Nucleus accumbens (tissue), 56 donors: ENCODE measurements around the gene COL4A1.

Experiments used
- DNase-seq, 56 donors: peaks; one replicate each; lab custom pipeline; 2025; lab: John Stamatoyannopoulos, UW

COL4A1 gene

DNA sequence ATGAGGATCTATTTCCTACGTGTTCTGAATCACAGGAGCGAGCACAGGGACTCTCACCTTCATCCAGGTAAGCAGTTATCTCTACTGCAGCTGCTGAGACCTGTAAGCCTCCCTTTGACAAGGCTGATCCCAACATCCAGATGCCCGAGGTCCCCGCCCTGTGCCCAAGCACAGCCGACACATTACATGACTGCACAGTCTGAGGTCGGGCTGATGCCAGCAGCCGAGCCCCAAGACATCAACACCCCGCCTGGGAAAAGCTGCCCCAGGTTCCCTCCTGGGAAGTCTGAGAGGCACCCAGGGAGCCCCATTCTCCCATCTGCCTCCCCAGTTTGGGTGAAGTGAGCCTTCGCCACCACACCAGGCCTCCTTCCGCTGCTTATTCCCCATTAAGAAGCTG lies 95.9 kb downstream of the COL4A1 start:
- no peak for DNase-seq

GRCh38 chr13:110210604-110210985 lies 96.4 kb downstream of the COL4A1 start:
- DNase-seq, result no peak

GRCh38 chr13:110209950-110210603 lies 96.9 kb downstream of the COL4A1 start:
- DNase-seq, result no peak

DNA sequence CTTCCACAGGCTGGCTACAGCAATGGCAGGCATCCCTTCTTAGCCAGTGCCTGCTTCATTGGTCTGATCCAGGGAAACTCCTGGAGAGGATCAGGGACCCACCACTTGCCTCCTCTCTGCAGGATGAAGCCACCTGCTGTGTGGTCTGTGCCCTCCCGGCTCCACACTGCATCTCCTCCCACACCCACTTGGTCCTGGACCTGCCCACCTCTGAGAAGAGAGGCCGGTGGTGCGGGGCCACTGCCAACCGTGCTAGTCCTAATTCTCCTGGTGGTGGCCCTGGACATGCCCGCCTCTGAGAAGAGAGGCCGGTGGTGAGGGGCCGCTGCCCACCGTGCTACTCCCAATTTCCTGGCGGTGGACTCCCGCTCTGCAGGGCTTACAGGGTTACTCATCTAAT lies 98.8 kb downstream of the COL4A1 start:
- no peak for DNase-seq

DNA sequence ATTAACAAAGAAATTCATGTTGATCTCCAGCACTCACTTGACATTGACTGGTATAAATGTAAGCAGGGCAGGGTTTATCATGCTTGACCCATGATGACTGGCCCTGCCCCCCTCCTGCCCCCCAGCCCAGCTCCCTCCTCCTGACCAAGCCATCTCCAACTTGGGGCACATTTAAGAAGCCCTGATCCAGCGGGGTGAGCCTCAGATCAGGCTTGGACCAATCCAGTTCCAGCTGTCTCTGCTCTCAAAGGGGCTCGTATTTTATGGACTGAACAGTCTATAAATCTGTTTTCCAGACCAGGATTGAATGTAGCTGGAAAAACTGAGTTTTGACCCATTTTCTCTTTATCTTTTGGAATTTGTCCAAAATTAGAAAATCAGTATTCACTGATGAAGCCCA lies 100.0 kb downstream of the COL4A1 start:
- no peak for DNase-seq

GRCh38 chr13:110206185-110206584 lies 100.8 kb downstream of the COL4A1 start:
- DNase-seq, result no peak

- no peak for DNase-seq
These were observed 105.8 kb downstream of the COL4A1 start for GRCh38 chr13:110201114-110201513.

- no peak for DNase-seq
These were observed 106.6 kb downstream of the COL4A1 start for GRCh38 chr13:110200276-110200870.

- no peak for DNase-seq
These were observed 107.7 kb downstream of the COL4A1 start for GRCh38 chr13:110199046-110199831.

GRCh38 chr13:110197471-110197870 lies 109.5 kb downstream of the COL4A1 start:
- no peak for DNase-seq

DNA sequence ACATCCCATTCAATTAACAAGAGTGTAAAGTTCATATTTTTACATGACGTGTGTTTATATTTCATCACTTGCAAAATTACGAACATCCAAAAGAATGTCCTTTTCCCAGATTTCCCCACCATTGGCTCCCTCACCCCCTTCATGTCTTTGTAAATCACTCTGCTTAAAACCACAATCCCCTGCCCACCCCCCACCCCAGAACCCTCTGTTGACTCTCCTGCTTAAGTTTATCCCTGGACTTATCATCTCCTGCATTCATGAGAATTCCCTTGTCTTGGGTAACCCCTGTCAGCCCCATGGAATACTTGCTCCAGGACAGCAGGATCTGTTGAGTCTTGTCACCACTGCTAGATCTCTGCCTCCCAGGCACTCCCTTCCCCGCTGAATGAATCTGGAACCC lies 109.9 kb downstream of the COL4A1 start:
- no peak for DNase-seq

- no peak for DNase-seq
These were observed 111.1 kb downstream of the COL4A1 start for GRCh38 chr13:110195547-110196485.

- no peak for DNase-seq
These were observed 112.5 kb downstream of the COL4A1 start for GRCh38 chr13:110194451-110194850.

DNA sequence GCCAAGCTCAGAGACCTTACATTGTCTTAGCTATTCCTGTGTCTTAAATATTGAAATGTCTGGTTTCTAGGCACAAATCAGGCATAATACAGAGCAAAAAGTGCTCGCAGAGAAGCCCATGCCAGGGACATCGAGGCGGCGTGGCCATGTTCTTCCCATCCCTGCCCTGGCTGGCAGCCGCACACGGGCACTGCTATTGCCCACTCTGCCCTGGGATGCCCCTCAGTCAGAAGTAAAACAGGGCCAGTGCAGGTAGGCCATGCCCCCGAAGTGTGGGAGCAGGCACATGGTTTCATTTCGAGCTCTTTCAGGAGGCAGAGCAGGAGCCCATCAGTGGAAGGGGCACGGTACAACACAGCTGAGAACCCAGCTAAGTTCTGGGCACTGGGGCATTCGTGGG lies 113.5 kb downstream of the COL4A1 start:
- DNase-seq, result no peak

GRCh38 chr13:110192472-110192871 lies 114.5 kb downstream of the COL4A1 start:
- DNase-seq, result no peak

DNA sequence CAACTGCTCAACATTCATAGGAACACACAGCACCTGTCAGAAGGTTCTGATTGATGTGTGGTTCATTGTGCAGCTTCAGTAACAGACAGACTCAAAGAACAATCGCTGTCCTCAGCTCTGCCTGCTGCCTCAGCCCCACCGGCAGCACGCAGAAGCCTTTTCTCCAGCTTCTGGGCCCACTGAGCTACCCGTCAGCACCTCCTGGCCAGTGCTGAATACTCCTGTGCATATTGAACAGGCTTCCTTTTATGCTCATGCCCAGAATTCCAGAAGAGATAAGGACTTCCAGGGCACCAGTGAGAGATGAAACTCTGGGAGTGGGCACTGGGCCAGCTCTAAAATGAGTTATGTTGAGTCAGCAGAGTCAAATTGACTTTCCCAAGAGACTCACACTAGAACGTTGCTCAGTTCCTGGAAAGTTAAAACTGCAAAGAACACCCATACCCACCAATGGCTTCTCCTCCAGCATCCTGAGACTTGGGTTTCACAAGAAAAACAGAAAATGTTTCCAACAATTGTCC lies 119.3 kb downstream of the COL4A1 start:
- no peak for DNase-seq

GRCh38 chr13:110186231-110186855 lies 120.6 kb downstream of the COL4A1 start:
- no peak for DNase-seq

DNA sequence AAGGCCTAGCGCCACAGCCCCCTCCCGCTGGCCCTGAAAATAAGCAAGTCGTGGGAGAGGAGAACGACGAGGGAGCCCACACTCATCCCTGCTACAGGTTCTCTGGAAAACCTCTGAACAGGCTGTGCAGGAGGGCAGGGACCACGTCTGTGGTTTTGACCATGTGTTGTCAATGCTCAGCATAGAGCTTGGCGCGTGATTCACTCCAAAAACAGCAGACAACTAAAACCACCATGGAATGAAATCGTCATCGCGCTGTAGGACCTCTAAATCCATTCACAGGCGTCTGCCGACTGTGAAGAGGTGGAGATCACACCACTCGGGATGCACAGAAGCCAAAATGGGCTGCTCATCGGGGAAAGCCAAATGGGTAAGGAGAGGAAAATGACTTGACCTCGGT lies 121.3 kb downstream of the COL4A1 start:
- DNase-seq, result no peak

- no peak for DNase-seq
These were observed 123.0 kb downstream of the COL4A1 start for GRCh38 chr13:110183910-110184309.

DNA sequence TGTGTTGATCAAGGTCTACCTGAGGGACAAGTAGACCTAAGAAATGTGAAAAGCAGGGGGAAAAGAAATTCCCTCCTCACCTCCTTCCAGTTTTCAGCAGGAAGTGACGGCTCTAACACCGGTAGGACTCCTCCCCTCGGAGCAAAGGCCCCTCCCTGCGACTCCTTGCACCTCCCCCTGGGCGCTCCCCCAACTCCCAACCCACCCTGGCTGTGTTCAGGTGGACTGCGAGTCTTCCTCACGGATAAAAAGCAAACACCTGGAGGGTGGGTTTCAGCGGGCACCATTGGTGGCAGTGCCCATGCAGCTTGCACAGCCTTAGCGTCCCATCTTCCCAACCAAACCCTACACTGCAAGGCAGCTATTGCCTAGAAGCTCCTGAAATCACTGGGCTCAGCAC lies 124.5 kb downstream of the COL4A1 start:
- DNase-seq, result no peak
